HepG2 (cell line): ENCODE results near the gene CYP2W1. TPM values are rescaled to one million over a fixed set of nuclear protein-coding genes. Genes with fewer than 3 reads are reported as not detected.

Experiments
- ASH2L ChIP-seq: fragments of 300-600, 200-600 bp; sonication (generic); IDR thresholded peaks from 2 replicates; pipeline ENCODE4 v1.7.0; 2017; ENCODE audit warnings: low read depth, mild to moderate bottlenecking, moderate library complexity, mixed read lengths, low read length; ENCODE audit not compliant: insufficient read length
- CCAR2 ChIP-seq: fragments of 200-400 bp; formaldehyde crosslinking; optimal IDR thresholded peaks from 2 replicates; pipeline ENCODE3; 2018; ENCODE audit warnings: low read depth, mild to moderate bottlenecking, low read length, moderate library complexity
- CHD2 ChIP-seq: IDR thresholded peaks from 2 replicates; pipeline ENCODE4 v1.6.1; 2011; ENCODE audit warnings: low read depth, low read length, improper control_type of control experiment
- HDAC1 ChIP-seq: sonication (generic); formaldehyde crosslinking; IDR thresholded peaks from 2 replicates; pipeline ENCODE4 v1.5.1; 2020; ENCODE audit warnings: mild to moderate bottlenecking, missing genetic modification reagents
- MXD4 ChIP-seq: IDR thresholded peaks from 2 replicates; pipeline ENCODE4 v1.6.1; 2016; ENCODE audit warnings: mild to moderate bottlenecking, missing biosample characterization, missing genetic modification reagents
- NPAS2 ChIP-seq: sonication (generic); formaldehyde crosslinking; IDR thresholded peaks from 2 replicates; pipeline ENCODE4 v1.8.0; 2022; ENCODE audit warnings: mild to moderate bottlenecking, missing genetic modification reagents, borderline replicate concordance
- RNF219 ChIP-seq: sonication (generic); formaldehyde crosslinking; IDR thresholded peaks from 2 replicates; pipeline ENCODE4 v1.5.0; 2020; ENCODE audit warnings: mild to moderate bottlenecking, missing genetic modification reagents
- SIN3B ChIP-seq: fragments of 150-350 bp; IDR thresholded peaks from 2 replicates; pipeline ENCODE4 v1.6.1; 2014; ENCODE audit warnings: low read length
- SOX13 ChIP-seq, 3 experiments: fragments of 450-650 bp in 1 of 3; sonication (generic) in 1 of 3; formaldehyde crosslinking in 1 of 3; IDR thresholded peaks in 2 of 3; conservative IDR thresholded peaks in 1 of 3; 2 replicates each; pipeline versions ENCODE4 v1.5.0 to v1.6.1; 2016 to 2020; ENCODE audit warnings: antibody characterized with exemption in 1 of 3, mild to moderate bottlenecking in 1 of 3, missing compliant biosample characterization in 1 of 3, missing genetic modification reagents in 1 of 3, moderate library complexity in 1 of 3
- TEAD3 ChIP-seq: optimal IDR thresholded peaks from 2 replicates; pipeline ENCODE3; 2016; ENCODE audit warnings: borderline replicate concordance
- ZFP1 ChIP-seq: IDR thresholded peaks from 2 replicates; pipeline ENCODE4 v1.6.1; 2016
- ZFY ChIP-seq: sonication (generic); formaldehyde crosslinking; IDR thresholded peaks from 2 replicates; pipeline ENCODE4 v1.4.0; 2020; ENCODE audit warnings: missing genetic modification reagents
- ZKSCAN1 ChIP-seq: fragments of 150-350 bp; IDR thresholded peaks from 2 replicates; pipeline ENCODE4 v1.6.1; 2014; ENCODE audit warnings: low read length
- ZNF354B ChIP-seq: sonication (generic); formaldehyde crosslinking; IDR thresholded peaks from 2 replicates; pipeline ENCODE4 v1.8.0; 2022; ENCODE audit warnings: mild to moderate bottlenecking, missing genetic modification reagents
- ZNF563 ChIP-seq: sonication (generic); formaldehyde crosslinking; IDR thresholded peaks from 2 replicates; pipeline ENCODE4 v1.8.0; 2022; ENCODE audit warnings: mild to moderate bottlenecking, moderate library complexity, missing genetic modification reagents
- polyA plus RNA-seq, 8 experiments: library from polyadenylated mRNA; depleted of rRNA in 3 of 8; stranded (reverse) in 7 of 8; unstranded in 1 of 8; fragments of >200 nt; fragmentation: Illumina TruSeq in 4 of 8; extraction: Trizol in 4 of 8; gene quantifications; 2 replicates each; pipeline versions ENCODE4 v1.2.1 to v1.2.3, GENCODE V29; 2011 to 2016; ENCODE audit warnings: low read depth in 4 of 8, missing spikeins in 1 of 8, mixed read lengths in 1 of 8; ENCODE audit not compliant: insufficient read depth in 1 of 8
- total RNA-seq, 5 experiments: library from RNA; depleted of rRNA; stranded (reverse); fragments of >200 nt; fragmentation: Illumina TruSeq; extraction: Trizol; gene quantifications; 2 replicates each; pipeline ENCODE4 v1.2.3, GENCODE V29; 2016; ENCODE audit warnings: low read depth in 1 of 5
- TF ChIP-seq, protein P1 (sequence below): sonication (generic); formaldehyde crosslinking; IDR thresholded peaks from 2 replicates; pipeline ENCODE4 v1.4.0; 2020; ENCODE audit warnings: mild to moderate bottlenecking, missing genetic modification reagents
- TF ChIP-seq, protein P2 (sequence below): IDR thresholded peaks from 2 replicates; pipeline ENCODE4 v1.6.1; 2016; ENCODE audit warnings: missing biosample characterization, missing genetic modification reagents, low read depth
- TF ChIP-seq, protein P3 (sequence below): conservative IDR thresholded peaks from 2 replicates; pipeline ENCODE4 v1.6.1; 2018; ENCODE audit warnings: missing genetic modification reagents

The CYP2W1 gene
- total and polyA plus RNA-seq, 2 of the 13 experiments (the other 11 are each of a cell fraction or from before 2014, with no cell fraction given), result 19.5 to 31.7 TPM

GRCh38 chr7:992709-993607, 10.0 kb downstream of the CYP2W1 start (continued):
- TF ChIP-seq, protein P1, sequence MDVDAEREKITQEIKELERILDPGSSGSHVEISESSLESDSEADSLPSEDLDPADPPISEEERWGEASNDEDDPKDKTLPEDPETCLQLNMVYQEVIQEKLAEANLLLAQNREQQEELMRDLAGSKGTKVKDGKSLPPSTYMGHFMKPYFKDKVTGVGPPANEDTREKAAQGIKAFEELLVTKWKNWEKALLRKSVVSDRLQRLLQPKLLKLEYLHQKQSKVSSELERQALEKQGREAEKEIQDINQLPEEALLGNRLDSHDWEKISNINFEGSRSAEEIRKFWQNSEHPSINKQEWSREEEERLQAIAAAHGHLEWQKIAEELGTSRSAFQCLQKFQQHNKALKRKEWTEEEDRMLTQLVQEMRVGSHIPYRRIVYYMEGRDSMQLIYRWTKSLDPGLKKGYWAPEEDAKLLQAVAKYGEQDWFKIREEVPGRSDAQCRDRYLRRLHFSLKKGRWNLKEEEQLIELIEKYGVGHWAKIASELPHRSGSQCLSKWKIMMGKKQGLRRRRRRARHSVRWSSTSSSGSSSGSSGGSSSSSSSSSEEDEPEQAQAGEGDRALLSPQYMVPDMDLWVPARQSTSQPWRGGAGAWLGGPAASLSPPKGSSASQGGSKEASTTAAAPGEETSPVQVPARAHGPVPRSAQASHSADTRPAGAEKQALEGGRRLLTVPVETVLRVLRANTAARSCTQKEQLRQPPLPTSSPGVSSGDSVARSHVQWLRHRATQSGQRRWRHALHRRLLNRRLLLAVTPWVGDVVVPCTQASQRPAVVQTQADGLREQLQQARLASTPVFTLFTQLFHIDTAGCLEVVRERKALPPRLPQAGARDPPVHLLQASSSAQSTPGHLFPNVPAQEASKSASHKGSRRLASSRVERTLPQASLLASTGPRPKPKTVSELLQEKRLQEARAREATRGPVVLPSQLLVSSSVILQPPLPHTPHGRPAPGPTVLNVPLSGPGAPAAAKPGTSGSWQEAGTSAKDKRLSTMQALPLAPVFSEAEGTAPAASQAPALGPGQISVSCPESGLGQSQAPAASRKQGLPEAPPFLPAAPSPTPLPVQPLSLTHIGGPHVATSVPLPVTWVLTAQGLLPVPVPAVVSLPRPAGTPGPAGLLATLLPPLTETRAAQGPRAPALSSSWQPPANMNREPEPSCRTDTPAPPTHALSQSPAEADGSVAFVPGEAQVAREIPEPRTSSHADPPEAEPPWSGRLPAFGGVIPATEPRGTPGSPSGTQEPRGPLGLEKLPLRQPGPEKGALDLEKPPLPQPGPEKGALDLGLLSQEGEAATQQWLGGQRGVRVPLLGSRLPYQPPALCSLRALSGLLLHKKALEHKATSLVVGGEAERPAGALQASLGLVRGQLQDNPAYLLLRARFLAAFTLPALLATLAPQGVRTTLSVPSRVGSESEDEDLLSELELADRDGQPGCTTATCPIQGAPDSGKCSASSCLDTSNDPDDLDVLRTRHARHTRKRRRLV, result no peak
- TF ChIP-seq, protein P2, sequence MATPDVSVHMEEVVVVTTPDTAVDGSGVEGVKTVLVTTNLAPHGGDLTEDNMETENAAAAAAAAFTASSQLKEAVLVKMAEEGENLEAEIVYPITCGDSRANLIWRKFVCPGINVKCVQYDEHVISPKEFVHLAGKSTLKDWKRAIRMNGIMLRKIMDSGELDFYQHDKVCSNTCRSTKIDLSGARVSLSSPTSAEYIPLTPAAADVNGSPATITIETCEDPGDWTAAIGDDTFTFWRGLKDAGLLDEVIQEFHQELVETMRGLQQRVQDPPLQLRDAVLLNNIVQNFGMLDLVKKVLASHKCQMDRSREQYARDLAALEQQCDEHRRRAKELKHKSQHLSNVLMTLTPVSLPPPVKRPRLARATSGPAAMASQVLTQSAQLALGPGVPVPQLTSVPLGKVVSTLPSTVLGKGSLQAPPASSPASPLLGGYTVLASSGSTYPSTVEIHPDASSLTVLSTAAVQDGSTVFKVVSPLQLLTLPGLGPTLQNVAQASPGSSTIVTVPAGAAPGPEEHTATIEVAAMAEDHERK (CRISPR knock-in tag), result 0 out of 2 replicates have a peak, but pooled peaks have one; percentile 23
- TF ChIP-seq, protein P3, sequence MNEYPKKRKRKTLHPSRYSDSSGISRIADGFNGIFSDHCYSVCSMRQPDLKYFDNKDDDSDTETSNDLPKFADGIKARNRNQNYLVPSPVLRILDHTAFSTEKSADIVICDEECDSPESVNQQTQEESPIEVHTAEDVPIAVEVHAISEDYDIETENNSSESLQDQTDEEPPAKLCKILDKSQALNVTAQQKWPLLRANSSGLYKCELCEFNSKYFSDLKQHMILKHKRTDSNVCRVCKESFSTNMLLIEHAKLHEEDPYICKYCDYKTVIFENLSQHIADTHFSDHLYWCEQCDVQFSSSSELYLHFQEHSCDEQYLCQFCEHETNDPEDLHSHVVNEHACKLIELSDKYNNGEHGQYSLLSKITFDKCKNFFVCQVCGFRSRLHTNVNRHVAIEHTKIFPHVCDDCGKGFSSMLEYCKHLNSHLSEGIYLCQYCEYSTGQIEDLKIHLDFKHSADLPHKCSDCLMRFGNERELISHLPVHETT (CRISPR knock-in tag), result no peak
- TF ChIP-seq ZNF354B (no peak), ZFY (CRISPR knock-in tag) (peak; percentile 70), ZNF563 (CRISPR knock-in tag) (no peak), ASH2L (no peak), SOX13 (IDR thresholded peaks at IDR 0.05) (no peak; the same call in 1 of the 2 replicates), SOX13 (CRISPR knock-in tag; conservative IDR thresholded peaks at IDR 0.05 in 1 of 2, IDR thresholded peaks at IDR 0.05 in 1 of 2) (peak in 1 of 2 experiments; percentile 34; a peak in 1 of 4 replicates), NPAS2 (CRISPR knock-in tag) (no peak), HDAC1 (CRISPR knock-in tag) (peak; percentile 88), RNF219 (CRISPR knock-in tag) (0 out of 2 replicates have a peak, but pooled peaks have one; percentile 74), ZKSCAN1 (no peak), CCAR2 (no peak), TEAD3 (CRISPR knock-in tag) (peak; percentile 54), ZFP1 (peak; percentile 70; the same call in 1 of the 2 replicates), SIN3B (peak; percentile 50; the same call in 1 of the 2 replicates), MXD4 (CRISPR knock-in tag) (peak; percentile 70), CHD2 (peak; percentile 30; the same call in 1 of the 2 replicates)
